HEK293 (cell line): ENCODE measurements around the gene IL4R.
A peak's percentile ranks its signal among the peaks of the same experiment; 100 is the strongest.

ENCODE experiments used
- HOXD13 ChIP-seq: sonication (generic); formaldehyde crosslinking; IDR thresholded peaks from 2 replicates; pipeline ENCODE4 v1.8.0; 2022; ENCODE audit warnings: missing genetic modification reagents, borderline replicate concordance
- IKZF3 ChIP-seq: fragments of 450-650 bp; IDR thresholded peaks from 2 replicates; pipeline ENCODE4 v1.5.0; 2018; ENCODE audit warnings: missing biosample characterization, mild to moderate bottlenecking, missing genetic modification characterization, moderate library complexity
- SP7 ChIP-seq: fragments of 450-650 bp; formaldehyde crosslinking; IDR thresholded peaks from 2 replicates; pipeline ENCODE4 v1.5.1; 2016; ENCODE audit warnings: missing biosample characterization, missing genetic modification characterization
- YY1 ChIP-seq: fragments of 450-650 bp; formaldehyde crosslinking; IDR thresholded peaks from 2 replicates; pipeline ENCODE4 v1.5.1; 2018; ENCODE audit warnings: missing biosample characterization, missing genetic modification characterization
- ZBTB21 ChIP-seq: fragments of 450-650 bp; formaldehyde crosslinking; IDR thresholded peaks from 2 replicates; pipeline ENCODE4 v1.5.1; 2017; ENCODE audit warnings: missing biosample characterization, missing genetic modification characterization
- ZNF10 ChIP-seq: fragments of 450-650 bp; formaldehyde crosslinking; IDR thresholded peaks from 2 replicates; pipeline ENCODE4 v1.5.1; 2017; ENCODE audit warnings: missing biosample characterization, missing genetic modification characterization
- ZNF121 ChIP-seq: fragments of 450-650 bp; formaldehyde crosslinking; IDR thresholded peaks from 2 replicates; pipeline ENCODE4 v1.5.1; 2016; ENCODE audit warnings: missing biosample characterization, missing genetic modification characterization
- ZNF157 ChIP-seq: fragments of 450-650 bp; formaldehyde crosslinking; IDR thresholded peaks from 2 replicates; pipeline ENCODE4 v1.5.1; 2016; ENCODE audit warnings: missing biosample characterization, missing genetic modification characterization
- ZNF37A ChIP-seq: fragments of 450-650 bp; IDR thresholded peaks from 2 replicates; pipeline ENCODE4 v1.5.1; 2018; ENCODE audit warnings: missing biosample characterization, missing genetic modification characterization
- ZNF529 ChIP-seq: fragments of 450-650 bp; formaldehyde crosslinking; IDR thresholded peaks from 2 replicates; pipeline ENCODE4 v1.5.1; 2017; ENCODE audit warnings: missing genetic modification characterization, missing biosample characterization; ENCODE audit not compliant: insufficient replicate concordance
- ZNF600 ChIP-seq: fragments of 450-650 bp; formaldehyde crosslinking; IDR thresholded peaks from 2 replicates; pipeline ENCODE4 v1.5.1; 2016; ENCODE audit warnings: missing biosample characterization, missing genetic modification characterization
- ZNF621 ChIP-seq: fragments of 450-650 bp; formaldehyde crosslinking; IDR thresholded peaks from 2 replicates; pipeline ENCODE4 v1.5.1; 2017; ENCODE audit warnings: missing biosample characterization, missing genetic modification characterization
- ZNF629 ChIP-seq: fragments of 450-650 bp; formaldehyde crosslinking; IDR thresholded peaks from 2 replicates; pipeline ENCODE4 v1.5.1; 2017; ENCODE audit warnings: missing biosample characterization, missing genetic modification characterization
- ZXDB ChIP-seq: fragments of 450-650 bp; formaldehyde crosslinking; IDR thresholded peaks from 2 replicates; pipeline ENCODE4 v1.5.1; 2016; ENCODE audit warnings: missing biosample characterization, missing genetic modification characterization
- TF ChIP-seq, protein P1 (sequence below): fragments of 450-650 bp; formaldehyde crosslinking; IDR thresholded peaks from 2 replicates; pipeline ENCODE4 v1.5.1; 2016; ENCODE audit warnings: missing biosample characterization, missing genetic modification characterization, low read depth
- TF ChIP-seq, protein P2 (sequence below): fragments of 450-650 bp; formaldehyde crosslinking; IDR thresholded peaks from 2 replicates; pipeline ENCODE4 v1.5.1; 2016; ENCODE audit warnings: missing biosample characterization, missing genetic modification characterization
- TF ChIP-seq, protein P3 (sequence below): fragments of 450-650 bp; formaldehyde crosslinking; IDR thresholded peaks from 2 replicates; pipeline ENCODE4 v1.5.1; 2016; ENCODE audit warnings: missing biosample characterization, missing genetic modification characterization
- TF ChIP-seq, protein P4 (sequence below): fragments of 450-650 bp; formaldehyde crosslinking; IDR thresholded peaks from 2 replicates; pipeline ENCODE4 v1.5.1; 2016; ENCODE audit warnings: missing biosample characterization, missing genetic modification characterization
- TF ChIP-seq, protein P5 (sequence below): fragments of 450-650 bp; formaldehyde crosslinking; conservative IDR thresholded peaks from 2 replicates; pipeline ENCODE4 v1.5.1; 2016; ENCODE audit warnings: low read depth, missing biosample characterization, missing genetic modification characterization
- TF ChIP-seq, protein P6 (sequence below): sonication (generic); formaldehyde crosslinking; IDR thresholded peaks from 2 replicates; pipeline ENCODE4 v1.8.1; 2022; ENCODE audit warnings: mild to moderate bottlenecking, moderate library complexity, missing genetic modification reagents
- TF ChIP-seq, protein P7 (sequence below): fragments of 450-650 bp; formaldehyde crosslinking; IDR thresholded peaks from 2 replicates; pipeline ENCODE4 v1.5.1; 2016; ENCODE audit warnings: missing biosample characterization, missing genetic modification characterization
- TF ChIP-seq, protein P8 (sequence below): fragments of 450-650 bp; formaldehyde crosslinking; IDR thresholded peaks from 2 replicates; pipeline ENCODE4 v1.5.1; 2017; ENCODE audit warnings: missing biosample characterization, missing genetic modification characterization

Gene IL4R

DNA sequence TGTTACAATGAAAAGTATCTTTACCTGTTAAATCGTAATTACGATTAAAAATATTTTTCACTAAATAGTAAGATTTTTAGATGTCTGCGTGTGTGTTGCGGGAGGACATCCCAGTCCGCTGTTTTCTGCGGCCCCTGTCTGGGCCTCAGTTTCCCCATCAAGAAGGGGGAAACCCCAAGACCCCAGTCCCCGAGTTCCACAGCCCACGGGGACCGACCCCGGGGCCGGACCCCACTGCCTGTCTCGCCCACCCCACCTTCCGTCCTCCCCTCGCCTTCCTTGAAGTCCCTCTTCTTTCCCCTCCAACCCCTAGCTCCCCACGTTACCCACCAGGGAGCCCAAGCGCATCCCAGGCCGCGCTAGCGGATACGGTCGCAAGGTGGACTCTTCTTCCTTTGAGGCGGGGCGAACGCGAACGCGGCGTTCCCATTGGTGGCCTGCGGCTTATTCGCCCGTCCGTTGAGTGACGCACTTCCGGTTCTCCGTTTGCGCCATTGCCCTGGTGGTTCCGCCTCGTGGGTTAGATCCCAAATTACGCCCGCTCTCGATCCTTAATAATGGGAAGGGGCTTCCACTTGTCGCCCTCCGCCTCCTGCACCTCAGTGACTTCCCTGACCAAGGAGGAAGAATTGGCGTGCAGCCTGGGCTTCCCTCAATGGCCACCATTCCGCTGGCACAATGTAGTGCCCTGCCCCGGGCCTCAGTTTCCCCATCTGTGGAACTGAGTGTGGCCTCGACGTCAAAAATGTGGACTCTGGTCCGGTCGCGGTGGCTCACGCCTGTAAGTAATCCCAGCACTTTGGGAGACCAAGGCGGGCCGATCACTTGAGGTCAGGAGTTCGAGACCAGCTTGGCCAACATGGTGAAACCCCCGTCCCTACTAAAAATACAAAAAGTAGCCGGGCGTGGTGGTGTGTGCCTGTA, 45.1 kb upstream of the IL4R start, which contains the start of gene NSMCE1 (continued):
- TF ChIP-seq, protein P1, sequence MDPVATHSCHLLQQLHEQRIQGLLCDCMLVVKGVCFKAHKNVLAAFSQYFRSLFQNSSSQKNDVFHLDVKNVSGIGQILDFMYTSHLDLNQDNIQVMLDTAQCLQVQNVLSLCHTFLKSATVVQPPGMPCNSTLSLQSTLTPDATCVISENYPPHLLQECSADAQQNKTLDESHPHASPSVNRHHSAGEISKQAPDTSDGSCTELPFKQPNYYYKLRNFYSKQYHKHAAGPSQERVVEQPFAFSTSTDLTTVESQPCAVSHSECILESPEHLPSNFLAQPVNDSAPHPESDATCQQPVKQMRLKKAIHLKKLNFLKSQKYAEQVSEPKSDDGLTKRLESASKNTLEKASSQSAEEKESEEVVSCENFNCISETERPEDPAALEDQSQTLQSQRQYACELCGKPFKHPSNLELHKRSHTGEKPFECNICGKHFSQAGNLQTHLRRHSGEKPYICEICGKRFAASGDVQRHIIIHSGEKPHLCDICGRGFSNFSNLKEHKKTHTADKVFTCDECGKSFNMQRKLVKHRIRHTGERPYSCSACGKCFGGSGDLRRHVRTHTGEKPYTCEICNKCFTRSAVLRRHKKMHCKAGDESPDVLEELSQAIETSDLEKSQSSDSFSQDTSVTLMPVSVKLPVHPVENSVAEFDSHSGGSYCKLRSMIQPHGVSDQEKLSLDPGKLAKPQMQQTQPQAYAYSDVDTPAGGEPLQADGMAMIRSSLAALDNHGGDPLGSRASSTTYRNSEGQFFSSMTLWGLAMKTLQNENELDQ: no peak
- peak; percentile 67 for TF ChIP-seq SP7 (tag by site-specific recombination)
- TF ChIP-seq, protein P2, sequence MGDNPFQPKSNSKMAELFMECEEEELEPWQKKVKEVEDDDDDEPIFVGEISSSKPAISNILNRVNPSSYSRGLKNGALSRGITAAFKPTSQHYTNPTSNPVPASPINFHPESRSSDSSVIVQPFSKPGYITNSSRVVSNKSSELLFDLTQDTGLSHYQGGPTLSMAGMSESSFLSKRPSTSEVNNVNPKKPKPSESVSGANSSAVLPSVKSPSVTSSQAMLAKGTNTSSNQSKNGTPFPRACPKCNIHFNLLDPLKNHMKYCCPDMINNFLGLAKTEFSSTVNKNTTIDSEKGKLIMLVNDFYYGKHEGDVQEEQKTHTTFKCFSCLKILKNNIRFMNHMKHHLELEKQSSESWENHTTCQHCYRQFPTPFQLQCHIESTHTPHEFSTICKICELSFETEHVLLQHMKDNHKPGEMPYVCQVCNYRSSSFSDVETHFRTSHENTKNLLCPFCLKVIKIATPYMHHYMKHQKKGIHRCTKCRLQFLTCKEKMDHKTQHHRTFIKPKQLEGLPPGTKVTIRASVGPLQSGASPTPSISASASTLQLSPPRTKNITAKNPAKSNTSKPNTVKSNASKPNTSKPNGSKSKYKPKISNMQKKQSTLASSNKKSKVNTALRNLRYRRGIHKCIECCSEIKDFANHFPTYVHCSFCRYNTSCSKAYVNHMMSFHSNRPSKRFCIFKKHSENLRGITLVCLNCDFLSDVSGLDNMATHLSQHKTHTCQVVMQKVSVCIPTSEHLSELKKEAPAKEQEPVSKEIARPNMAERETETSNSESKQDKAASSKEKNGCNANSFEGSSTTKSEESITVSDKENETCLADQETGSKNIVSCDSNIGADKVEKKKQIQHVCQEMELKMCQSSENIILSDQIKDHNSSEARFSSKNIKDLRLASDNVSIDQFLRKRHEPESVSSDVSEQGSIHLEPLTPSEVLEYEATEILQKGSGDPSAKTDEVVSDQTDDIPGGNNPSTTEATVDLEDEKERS (tag by site-specific recombination): no peak
- TF ChIP-seq, protein P3, sequence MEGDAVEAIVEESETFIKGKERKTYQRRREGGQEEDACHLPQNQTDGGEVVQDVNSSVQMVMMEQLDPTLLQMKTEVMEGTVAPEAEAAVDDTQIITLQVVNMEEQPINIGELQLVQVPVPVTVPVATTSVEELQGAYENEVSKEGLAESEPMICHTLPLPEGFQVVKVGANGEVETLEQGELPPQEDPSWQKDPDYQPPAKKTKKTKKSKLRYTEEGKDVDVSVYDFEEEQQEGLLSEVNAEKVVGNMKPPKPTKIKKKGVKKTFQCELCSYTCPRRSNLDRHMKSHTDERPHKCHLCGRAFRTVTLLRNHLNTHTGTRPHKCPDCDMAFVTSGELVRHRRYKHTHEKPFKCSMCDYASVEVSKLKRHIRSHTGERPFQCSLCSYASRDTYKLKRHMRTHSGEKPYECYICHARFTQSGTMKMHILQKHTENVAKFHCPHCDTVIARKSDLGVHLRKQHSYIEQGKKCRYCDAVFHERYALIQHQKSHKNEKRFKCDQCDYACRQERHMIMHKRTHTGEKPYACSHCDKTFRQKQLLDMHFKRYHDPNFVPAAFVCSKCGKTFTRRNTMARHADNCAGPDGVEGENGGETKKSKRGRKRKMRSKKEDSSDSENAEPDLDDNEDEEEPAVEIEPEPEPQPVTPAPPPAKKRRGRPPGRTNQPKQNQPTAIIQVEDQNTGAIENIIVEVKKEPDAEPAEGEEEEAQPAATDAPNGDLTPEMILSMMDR (tag by site-specific recombination): peak; percentile 70
- TF ChIP-seq, protein P4, sequence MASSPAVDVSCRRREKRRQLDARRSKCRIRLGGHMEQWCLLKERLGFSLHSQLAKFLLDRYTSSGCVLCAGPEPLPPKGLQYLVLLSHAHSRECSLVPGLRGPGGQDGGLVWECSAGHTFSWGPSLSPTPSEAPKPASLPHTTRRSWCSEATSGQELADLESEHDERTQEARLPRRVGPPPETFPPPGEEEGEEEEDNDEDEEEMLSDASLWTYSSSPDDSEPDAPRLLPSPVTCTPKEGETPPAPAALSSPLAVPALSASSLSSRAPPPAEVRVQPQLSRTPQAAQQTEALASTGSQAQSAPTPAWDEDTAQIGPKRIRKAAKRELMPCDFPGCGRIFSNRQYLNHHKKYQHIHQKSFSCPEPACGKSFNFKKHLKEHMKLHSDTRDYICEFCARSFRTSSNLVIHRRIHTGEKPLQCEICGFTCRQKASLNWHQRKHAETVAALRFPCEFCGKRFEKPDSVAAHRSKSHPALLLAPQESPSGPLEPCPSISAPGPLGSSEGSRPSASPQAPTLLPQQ (tag by site-specific recombination): 0 out of 2 replicates have a peak, but pooled peaks have one; percentile 31
- TF ChIP-seq ZNF529 (tag by site-specific recombination): no peak
- peak; percentile 95 for TF ChIP-seq ZNF629 (tag by site-specific recombination)
- 0 out of 2 replicates have a peak, but pooled peaks have one; percentile 47 for TF ChIP-seq HOXD13 (CRISPR knock-in tag)
- TF ChIP-seq ZNF157 (tag by site-specific recombination): no peak
- TF ChIP-seq ZNF10 (tag by site-specific recombination): 0 out of 2 replicates have a peak, but pooled peaks have one; percentile 29
- TF ChIP-seq YY1 (tag by site-specific recombination): peak; percentile 58
- TF ChIP-seq, protein P5, sequence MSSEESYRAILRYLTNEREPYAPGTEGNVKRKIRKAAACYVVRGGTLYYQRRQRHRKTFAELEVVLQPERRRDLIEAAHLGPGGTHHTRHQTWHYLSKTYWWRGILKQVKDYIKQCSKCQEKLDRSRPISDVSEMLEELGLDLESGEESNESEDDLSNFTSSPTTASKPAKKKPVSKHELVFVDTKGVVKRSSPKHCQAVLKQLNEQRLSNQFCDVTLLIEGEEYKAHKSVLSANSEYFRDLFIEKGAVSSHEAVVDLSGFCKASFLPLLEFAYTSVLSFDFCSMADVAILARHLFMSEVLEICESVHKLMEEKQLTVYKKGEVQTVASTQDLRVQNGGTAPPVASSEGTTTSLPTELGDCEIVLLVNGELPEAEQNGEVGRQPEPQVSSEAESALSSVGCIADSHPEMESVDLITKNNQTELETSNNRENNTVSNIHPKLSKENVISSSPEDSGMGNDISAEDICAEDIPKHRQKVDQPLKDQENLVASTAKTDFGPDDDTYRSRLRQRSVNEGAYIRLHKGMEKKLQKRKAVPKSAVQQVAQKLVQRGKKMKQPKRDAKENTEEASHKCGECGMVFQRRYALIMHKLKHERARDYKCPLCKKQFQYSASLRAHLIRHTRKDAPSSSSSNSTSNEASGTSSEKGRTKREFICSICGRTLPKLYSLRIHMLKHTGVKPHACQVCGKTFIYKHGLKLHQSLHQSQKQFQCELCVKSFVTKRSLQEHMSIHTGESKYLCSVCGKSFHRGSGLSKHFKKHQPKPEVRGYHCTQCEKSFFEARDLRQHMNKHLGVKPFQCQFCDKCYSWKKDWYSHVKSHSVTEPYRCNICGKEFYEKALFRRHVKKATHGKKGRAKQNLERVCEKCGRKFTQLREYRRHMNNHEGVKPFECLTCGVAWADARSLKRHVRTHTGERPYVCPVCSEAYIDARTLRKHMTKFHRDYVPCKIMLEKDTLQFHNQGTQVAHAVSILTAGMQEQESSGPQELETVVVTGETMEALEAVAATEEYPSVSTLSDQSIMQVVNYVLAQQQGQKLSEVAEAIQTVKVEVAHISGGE (tag by site-specific recombination): peak; percentile 61
- TF ChIP-seq, protein P6, sequence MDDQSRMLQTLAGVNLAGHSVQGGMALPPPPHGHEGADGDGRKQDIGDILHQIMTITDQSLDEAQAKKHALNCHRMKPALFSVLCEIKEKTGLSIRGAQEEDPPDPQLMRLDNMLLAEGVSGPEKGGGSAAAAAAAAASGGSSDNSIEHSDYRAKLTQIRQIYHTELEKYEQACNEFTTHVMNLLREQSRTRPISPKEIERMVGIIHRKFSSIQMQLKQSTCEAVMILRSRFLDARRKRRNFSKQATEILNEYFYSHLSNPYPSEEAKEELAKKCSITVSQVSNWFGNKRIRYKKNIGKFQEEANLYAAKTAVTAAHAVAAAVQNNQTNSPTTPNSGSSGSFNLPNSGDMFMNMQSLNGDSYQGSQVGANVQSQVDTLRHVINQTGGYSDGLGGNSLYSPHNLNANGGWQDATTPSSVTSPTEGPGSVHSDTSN: peak; percentile 92; the same call in 1 of the 2 replicates
- no peak for TF ChIP-seq ZNF121 (tag by site-specific recombination)
- TF ChIP-seq, protein P7, sequence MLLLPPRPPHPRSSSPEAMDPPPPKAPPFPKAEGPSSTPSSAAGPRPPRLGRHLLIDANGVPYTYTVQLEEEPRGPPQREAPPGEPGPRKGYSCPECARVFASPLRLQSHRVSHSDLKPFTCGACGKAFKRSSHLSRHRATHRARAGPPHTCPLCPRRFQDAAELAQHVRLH (tag by site-specific recombination): peak; percentile 41; the same call in 1 of the 2 replicates
- TF ChIP-seq ZBTB21 (tag by site-specific recombination): peak; percentile 88
- TF ChIP-seq, protein P8, sequence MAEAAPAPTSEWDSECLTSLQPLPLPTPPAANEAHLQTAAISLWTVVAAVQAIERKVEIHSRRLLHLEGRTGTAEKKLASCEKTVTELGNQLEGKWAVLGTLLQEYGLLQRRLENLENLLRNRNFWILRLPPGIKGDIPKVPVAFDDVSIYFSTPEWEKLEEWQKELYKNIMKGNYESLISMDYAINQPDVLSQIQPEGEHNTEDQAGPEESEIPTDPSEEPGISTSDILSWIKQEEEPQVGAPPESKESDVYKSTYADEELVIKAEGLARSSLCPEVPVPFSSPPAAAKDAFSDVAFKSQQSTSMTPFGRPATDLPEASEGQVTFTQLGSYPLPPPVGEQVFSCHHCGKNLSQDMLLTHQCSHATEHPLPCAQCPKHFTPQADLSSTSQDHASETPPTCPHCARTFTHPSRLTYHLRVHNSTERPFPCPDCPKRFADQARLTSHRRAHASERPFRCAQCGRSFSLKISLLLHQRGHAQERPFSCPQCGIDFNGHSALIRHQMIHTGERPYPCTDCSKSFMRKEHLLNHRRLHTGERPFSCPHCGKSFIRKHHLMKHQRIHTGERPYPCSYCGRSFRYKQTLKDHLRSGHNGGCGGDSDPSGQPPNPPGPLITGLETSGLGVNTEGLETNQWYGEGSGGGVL (tag by site-specific recombination): no peak
- TF ChIP-seq ZNF621 (tag by site-specific recombination): no peak
- TF ChIP-seq ZNF600 (tag by site-specific recombination): peak; percentile 15; the same call in 1 of the 2 replicates
- no peak for TF ChIP-seq ZNF37A (tag by site-specific recombination)
- peak; percentile 58; the same call in 1 of the 2 replicates for TF ChIP-seq IKZF3 (tag by site-specific recombination)
- peak; percentile 56; the same call in 1 of the 2 replicates for TF ChIP-seq ZXDB
